ENCODE data around the gene MC2R.

Gene MC2R

GRCh38 chr18:13915391-13915790 is at the start of gene MC2R:
Gene MC2R (minus strand): TSS chr18:13915536. CDS start chr18:13885518, 30,018 bp downstream.
- no peak for DNase-seq (ENCODE audit: low spot score)

- DNase-seq (ENCODE audit: low spot score): no peak
Measured at GRCh38 chr18:13945811-13946210, 30.5 kb upstream of the MC2R start.

GRCh38 chr18:13943338-13943737 is 28.0 kb upstream of the MC2R start:
- DNase-seq (ENCODE audit: low spot score): no peak

DNA sequence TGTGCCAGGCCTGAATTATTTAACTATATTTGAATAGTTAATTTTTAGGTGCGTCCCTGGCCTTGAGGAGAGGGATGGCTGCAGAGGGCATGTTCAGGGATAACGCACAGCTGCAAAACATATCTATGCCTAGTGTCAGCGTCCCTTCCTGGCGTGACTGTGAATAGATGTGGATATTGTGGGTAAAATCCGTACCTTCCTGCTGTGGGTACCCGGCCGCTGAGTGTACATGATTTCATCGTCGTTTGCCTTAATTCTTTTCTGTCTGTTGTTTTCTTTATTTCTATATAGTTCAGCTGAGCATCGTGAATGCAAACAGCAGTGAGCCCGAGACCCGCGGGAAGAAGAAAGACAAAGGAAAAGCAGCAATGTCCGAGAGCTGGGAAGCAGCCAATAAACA is 25.0 kb upstream of the MC2R start:
- no peak for DNase-seq (ENCODE audit: low spot score)

GRCh38 chr18:13934676-13935075 is 19.3 kb upstream of the MC2R start:
- no peak for DNase-seq (ENCODE audit: low spot score)

- no peak for DNase-seq (ENCODE audit: low spot score)
Measured at GRCh38 chr18:13934058-13934457, 18.7 kb upstream of the MC2R start.

DNA sequence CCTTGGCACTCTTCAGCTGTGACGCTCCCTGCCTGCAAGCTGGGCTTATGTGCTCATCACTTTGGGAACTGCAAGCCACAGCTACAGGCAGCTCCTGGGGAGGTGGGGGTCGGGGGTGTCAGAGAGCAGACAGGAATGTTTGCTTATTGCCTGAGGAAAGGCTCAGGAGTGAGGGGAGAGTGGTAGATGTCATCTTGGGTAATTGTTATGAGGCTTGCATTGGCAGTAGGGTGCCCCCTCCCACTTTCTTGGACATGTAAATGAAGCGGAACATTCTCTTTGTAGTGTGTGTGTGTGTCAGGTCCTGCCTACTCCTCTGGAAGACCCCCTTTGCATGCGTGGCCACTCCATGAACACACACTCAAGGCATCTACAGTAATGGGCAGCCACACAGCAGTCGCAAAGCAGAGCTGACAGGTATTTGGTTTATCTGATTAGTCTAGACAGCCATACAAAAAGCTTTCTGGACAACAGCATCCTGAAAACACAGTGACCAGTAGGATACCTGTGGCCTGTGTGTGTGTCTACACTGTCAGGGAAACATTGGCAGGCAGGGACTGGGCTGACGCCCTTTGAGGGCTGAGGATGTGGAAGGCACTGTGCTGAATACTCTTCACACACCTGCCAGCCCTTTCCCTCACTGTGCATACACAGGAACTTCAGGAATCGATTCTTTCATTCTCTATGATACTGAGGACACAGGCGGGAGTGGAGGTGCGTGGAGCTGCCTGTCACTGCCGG is 17.1 kb upstream of the MC2R start:
- DNase-seq (ENCODE audit: low spot score): no peak

GRCh38 chr18:13930964-13931363 is 15.6 kb upstream of the MC2R start:
- DNase-seq (ENCODE audit: low spot score): no peak

- DNase-seq (ENCODE audit: low spot score): no peak
Measured at GRCh38 chr18:13923221-13923620, 7.9 kb upstream of the MC2R start.

GRCh38 chr18:13918898-13919297 is 3.6 kb upstream of the MC2R start:
- DNase-seq (ENCODE audit: low spot score): no peak

DNA sequence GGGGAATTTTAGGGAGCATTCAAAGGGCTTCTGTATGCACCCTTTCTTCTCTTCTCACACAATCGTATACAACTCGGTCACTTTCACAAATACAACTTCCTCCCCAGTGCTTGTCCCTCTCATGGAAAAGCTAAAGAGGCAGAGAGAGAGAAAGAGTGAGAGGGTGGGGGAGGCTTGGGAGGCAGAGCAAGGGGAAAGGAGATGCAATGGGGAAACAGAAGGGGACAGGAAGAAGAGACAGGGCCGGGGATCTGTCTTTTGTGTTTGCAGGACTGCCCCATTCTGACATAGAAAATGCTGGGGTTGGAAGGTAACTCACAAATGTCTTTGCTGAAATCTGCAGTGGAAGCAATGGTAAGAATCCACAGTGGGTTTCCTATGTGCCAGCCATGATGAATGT is 2.1 kb upstream of the MC2R start:
- DNase-seq (ENCODE audit: low spot score): no peak

- no peak for DNase-seq (ENCODE audit: low spot score)
Measured at GRCh38 chr18:13916559-13916958, 1.2 kb upstream of the MC2R start.

GRCh38 chr18:13915995-13916431 is 677 bp upstream of the MC2R start:
- no peak for DNase-seq (ENCODE audit: low spot score)

DNA sequence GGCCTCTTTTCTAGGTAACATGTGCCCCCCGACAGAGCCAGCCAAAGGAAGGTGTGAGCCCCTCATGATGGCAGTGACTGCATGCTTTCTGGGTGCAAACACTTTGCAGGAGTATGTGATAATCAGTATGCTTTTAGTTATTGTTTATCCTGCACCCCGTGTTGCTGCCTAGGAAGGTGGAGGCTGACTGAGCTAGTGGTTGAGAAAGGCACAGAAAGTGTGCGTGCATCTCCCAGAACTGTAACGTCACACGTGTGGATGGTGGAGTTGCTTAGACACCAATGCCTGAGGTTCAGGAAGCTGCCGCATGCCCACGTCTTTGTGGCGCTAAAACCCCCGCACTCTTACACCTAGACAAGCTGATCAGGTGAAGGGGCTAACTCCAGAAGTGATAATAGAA is 580 bp downstream of the MC2R start:
- no peak for DNase-seq (ENCODE audit: low spot score)

DNA sequence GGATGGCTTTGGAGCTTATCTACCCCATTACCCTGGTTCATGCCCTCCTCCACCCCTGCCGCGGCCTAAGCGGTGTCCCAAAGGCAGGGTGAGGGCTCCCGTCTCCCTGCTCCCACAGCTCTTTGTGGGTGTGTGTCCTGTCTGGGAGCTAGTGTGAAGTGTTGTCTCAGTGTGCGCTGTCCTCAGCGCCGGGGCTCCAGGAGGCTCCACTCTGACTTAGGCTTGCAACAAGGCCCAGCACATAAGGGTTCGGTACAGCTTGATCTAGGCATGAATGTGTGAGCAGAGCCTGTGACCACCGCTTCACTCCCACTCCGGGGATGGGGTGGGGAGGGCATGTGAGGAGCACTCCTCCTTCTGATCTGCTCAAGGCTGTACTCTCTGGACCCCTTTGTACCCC is 1.2 kb downstream of the MC2R start:
- DNase-seq (ENCODE audit: low spot score): no peak

GRCh38 chr18:13913205-13913604 is 2.1 kb downstream of the MC2R start:
- DNase-seq (ENCODE audit: low spot score): no peak

DNA sequence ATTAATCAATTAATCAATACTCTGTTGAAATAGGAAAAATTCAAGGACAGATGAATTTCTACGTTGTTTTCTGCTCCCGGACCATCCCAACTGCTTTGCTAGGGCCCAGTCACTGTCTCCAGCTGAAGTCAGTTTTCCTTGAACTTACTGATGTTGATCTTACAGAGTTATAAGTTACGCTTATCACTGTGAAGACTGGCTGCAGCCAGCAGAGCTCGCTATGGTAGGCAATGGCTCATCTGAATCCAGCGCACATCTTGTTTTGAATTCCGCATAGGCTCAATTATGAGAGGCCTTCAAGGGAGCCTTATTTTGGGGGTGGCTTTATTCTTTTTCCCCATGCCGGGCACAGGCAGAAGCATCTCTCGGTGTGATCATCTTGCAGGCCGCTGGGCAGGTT is 2.7 kb downstream of the MC2R start:
- no peak for DNase-seq (ENCODE audit: low spot score)

GRCh38 chr18:13910986-13911385 is 4.3 kb downstream of the MC2R start:
- DNase-seq (ENCODE audit: low spot score): no peak

GRCh38 chr18:13910501-13910900 is 4.8 kb downstream of the MC2R start:
- DNase-seq (ENCODE audit: low spot score): no peak

DNA sequence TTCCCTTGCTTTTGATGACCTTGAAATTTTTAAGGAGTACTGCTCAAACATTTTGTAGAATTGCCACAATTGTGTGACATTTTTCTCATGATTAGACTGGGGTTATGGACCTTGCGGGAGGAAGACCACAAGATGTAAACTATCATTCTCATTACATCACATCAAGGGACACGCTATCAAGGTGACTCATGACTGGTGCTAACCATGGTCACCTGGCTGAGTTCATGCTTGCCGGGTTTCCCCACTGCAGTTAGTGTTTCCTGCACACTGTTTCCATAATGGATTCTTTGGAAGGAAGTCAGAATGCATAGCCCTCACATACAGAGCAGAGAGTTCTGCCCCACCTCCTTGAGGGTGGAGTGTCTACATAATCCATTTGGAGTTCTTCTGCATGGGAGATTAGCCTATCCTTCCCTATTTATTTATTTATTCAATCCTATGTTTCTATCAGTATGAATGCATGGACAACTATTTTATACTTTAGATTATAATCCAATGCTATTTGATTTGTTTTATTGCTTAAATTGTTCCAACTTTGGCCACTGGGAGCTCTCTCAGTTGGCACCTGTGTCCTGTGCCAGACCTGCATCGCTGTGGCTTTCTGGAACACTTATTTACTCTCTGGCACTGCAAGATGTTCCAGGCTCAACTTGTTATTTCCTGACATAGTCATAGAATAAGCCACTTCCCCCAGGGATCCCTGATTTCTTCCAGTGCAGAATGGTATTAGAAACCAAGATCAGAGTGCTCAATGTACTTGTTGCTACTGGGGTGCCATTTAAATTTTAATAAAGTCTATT is 6.0 kb downstream of the MC2R start:
- DNase-seq (ENCODE audit: low spot score): no peak

DNA sequence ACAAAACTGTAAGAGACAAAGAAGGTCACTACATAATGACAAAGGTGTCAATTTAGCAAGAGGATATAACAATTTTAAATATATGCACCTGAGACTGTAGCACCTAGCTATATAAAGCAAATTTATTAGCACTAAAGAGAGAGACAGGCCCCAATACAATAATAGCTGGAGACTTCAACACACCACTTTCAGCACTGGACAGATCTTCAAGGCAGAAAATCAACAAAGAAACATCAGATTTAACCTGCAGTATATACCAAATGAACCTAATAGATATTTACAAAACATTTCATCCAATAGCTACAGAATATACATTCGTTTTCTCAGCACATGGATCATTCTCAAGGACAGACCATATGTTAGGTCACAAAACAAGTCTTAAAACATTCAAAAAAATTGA is 14.7 kb downstream of the MC2R start:
- DNase-seq (ENCODE audit: low spot score): no peak

- no peak for DNase-seq (ENCODE audit: low spot score)
Measured at GRCh38 chr18:13895505-13896033, 19.8 kb downstream of the MC2R start.

- no peak for DNase-seq (ENCODE audit: low spot score)
Measured at GRCh38 chr18:13894531-13894930, 20.8 kb downstream of the MC2R start.

All from pons (tissue), 1 donor.